22Rv1 (cell line): ENCODE results near the gene ANO3.

Experiments
- H3K27ac ChIP-seq: fragments of 450-650 bp; 2 replicates; pipeline ENCODE4 v1.5.1; 2017
- CTCF ChIP-seq: fragments of 450-650 bp; IDR thresholded peaks from 2 replicates; pipeline ENCODE4 v1.5.1; 2017; ENCODE audit warnings: mild to moderate bottlenecking
- ZFX ChIP-seq: fragments of 450-650 bp; IDR thresholded peaks from 2 replicates; pipeline ENCODE4 v1.6.1; 2017; ENCODE audit warnings: antibody characterized with exemption, borderline replicate concordance

ANO3 gene

GRCh38 chr11:26703411-26704191, 371.7 kb downstream of the ANO3 start:
- TF ChIP-seq ZFX (no peak), CTCF (no peak)
- no peak overlapping the region for H3K27ac ChIP-seq

GRCh38 chr11:26704249-26704648, 372.3 kb downstream of the ANO3 start:
- H3K27ac ChIP-seq = no peak overlapping the region
- TF ChIP-seq CTCF (no peak), ZFX (no peak)

DNA sequence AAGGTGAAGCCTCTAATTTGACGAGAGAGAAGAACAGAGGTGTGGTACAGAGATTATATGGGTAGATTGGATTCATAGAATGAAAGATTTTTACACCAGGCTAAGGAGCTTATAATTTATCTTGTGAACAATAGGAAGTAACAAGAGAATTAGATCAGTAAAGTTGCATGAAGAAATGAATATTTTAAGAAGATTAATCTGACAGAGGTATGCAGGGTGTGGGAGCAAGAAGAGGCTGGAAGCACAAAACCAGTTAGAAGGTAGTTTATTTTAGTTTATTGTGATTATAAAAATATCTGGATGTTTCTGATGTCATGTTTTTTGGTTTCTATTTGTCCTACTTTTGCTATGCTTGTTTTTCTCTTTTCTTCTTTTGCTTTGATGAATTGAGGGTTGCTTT, 374.3 kb downstream of the ANO3 start:
- no peak overlapping the region for H3K27ac ChIP-seq
- TF ChIP-seq CTCF (no peak), ZFX (no peak)

DNA sequence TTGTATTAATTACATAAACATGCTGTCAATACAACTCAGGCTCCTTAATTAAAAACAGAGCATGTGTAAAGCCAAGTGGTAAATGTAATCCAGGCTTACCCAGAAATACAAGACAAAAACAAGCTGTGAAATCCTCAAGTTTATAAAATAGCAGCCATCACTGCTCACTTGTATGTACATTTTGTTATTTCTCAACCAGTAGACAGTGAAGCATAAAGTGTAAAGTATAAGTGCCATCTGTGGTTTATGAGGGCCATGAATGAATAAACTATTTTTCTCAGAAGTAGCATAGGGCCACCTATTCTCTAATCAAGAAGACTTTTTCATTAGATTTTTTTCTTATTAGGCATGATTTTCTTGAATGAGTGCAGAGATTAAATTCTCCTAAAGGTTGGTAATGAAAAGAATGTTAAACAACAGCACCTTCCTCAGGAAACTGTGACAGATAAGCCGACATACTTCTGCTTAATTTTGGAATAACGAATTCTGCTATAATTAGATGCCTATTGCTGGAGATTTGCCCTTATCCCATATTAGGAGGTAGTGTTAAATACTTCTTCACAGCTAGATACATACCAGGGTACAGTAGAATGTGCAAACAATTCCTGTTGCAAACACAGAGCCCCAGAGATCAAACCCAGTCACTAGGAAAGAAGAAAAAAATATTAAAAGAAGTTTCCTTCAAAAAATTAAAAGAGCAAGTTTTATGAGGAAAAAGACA, 377.0 kb downstream of the ANO3 start:
- TF ChIP-seq CTCF (no peak), ZFX (no peak)

DNA sequence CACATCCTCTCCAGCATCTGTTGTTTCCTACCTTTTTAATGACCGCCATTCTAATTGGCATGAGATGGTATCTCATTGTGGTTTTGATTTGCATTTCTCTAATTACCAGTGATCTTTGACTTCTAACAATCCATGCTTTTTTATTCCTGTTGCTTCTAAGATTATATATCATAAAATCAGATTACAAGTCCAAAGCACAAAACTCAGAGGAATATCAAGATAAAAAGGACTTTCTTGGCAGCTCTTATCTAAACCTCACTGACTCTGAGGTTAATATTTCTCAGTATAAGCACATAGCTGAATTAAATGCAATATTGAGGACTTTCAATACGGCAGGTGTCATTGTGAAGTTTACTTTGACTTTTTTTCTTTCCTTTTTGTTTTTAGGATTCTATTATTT, 378.6 kb downstream of the ANO3 start:
- TF ChIP-seq CTCF (no peak), ZFX (no peak)
- no peak overlapping the region for H3K27ac ChIP-seq

More for the DNA sequence above, 377.0 kb downstream of the ANO3 start:
- no peak overlapping the region for H3K27ac ChIP-seq

GRCh38 chr11:26712497-26712896, 380.6 kb downstream of the ANO3 start:
- TF ChIP-seq CTCF (no peak), ZFX (no peak)
- no peak overlapping the region for H3K27ac ChIP-seq
